Thyroid gland (tissue), 4 donors: Measurements from ENCODE around the gene FAM221B. TPM values are rescaled to one million over a fixed set of nuclear protein-coding genes. Genes with fewer than 3 reads are reported as not detected.

Experiments
- DNase-seq, 2 donors: peaks; one replicate each; pipeline ENCODE4 v3.0.0-alpha.2; 2019
- H3K27ac ChIP-seq, 3 donors: fragments of 200-600 bp; sonication (generic); 1 replicate in 2 of 3; 2 replicates in 1 of 3; pipeline ENCODE4 v1.5.1; 2016 to 2019; ENCODE audit warnings: mild to moderate bottlenecking in 1 of 3, moderate library complexity in 1 of 3
- H3K27me3 ChIP-seq: fragments of 200-600 bp; sonication (generic); one replicate; pipeline ENCODE4 v1.5.1; 2019
- H3K36me3 ChIP-seq, 2 donors: fragments of 200-600 bp; sonication (generic); one replicate each; pipeline ENCODE4 v1.5.1; 2016 to 2019
- H3K4me1 ChIP-seq, 2 donors: fragments of 200-600 bp; sonication (generic); one replicate each; pipeline ENCODE4 v1.5.1; 2017 to 2019
- H3K4me3 ChIP-seq, 3 donors: fragments of 200-600 bp; sonication (generic); replicated peaks in 1 of 3; 1 replicate in 2 of 3; 2 replicates in 1 of 3; pipeline ENCODE4 v1.5.1; 2016; ENCODE audit warnings: mild to moderate bottlenecking in 1 of 3
- H3K9me3 ChIP-seq: fragments of 200-600 bp; sonication (generic); one replicate; pipeline ENCODE4 v1.5.1; 2017
- CTCF ChIP-seq, 6 experiments: fragments of 200-600 bp in 3 of 6; fragments of 450-650 bp in 3 of 6; sonication (generic) in 3 of 6; IDR thresholded peaks; one replicate each; pipeline ENCODE4 v1.5.1; 2016 to 2019; ENCODE audit warnings: antibody characterized with exemption in 6 of 6, mild to moderate bottlenecking in 2 of 6, inconsistent platforms in 1 of 6, moderate library complexity in 1 of 6
- POLR2A ChIP-seq, 2 donors: fragments of 450-650 bp; IDR thresholded peaks; one replicate each; pipeline ENCODE4 v1.6.1; 2017; ENCODE audit warnings: antibody characterized with exemption in 2 of 2, mild to moderate bottlenecking in 2 of 2, moderate library complexity in 1 of 2
- WGBS, 2 donors: methylation state at CpG; one replicate each; pipeline ENCODE4 v1.1.5; 2017; 5-methylcytosine and 5-hydroxymethylcytosine counted together
- intact Hi-C: fragments of 100-400 bp; cut with DNase I; formaldehyde crosslinking; loops from one replicate; pipeline ENCODE4 v1.15.1; 2023
- total RNA-seq, 4 donors: library from RNA; depleted of rRNA; stranded (reverse); fragments of >200 nt; gene quantifications; one replicate each; pipeline ENCODE4 v1.2.3, GENCODE V29; 2016

Gene FAM221B
- total RNA-seq, 4 donors from 2014 or later: not detected

GRCh38 chr9:35774907-35775635 lies 53.5 kb downstream of the FAM221B start:
- Histone ChIP-seq H3K9me3 (no peaks in the 10 kb centered on the region), H3K27ac (peak overlapping the region in 1 of 3 donors; percentile 32), H3K27me3 (no peaks in the 10 kb centered on the region), H3K36me3 (no peaks in the 10 kb centered on the region), H3K4me1 (peaks cover 18% of the 10 kb centered on the region in 2 donors), H3K4me3 (no peak overlapping the region)
- intact Hi-C loops: no loop called here
- 68 to 73% methylated on average over 7 of the region's 7 CpGs for WGBS, 2 donors
- TF ChIP-seq CTCF (IDR thresholded peaks at IDR 0.05) (no peak), POLR2A (IDR thresholded peaks at IDR 0.05) (no peak)
- DNase-seq: no peak

GRCh38 chr9:35771943-35772342 lies 56.6 kb downstream of the FAM221B start:
- no peaks in the 10 kb centered on the region for H3K27me3 ChIP-seq
- H3K4me1 ChIP-seq: peaks cover 18% of the 10 kb centered on the region in 2 donors
- H3K4me3 ChIP-seq: no peak overlapping the region
- no peaks in the 10 kb centered on the region for H3K36me3 ChIP-seq
- no peak for DNase-seq
- intact Hi-C loops: no loop called here
- WGBS, 2 donors: 90 to 91% methylated on average over 3 of the region's 3 CpGs
- peak overlapping the region in 1 of 3 donors; percentile 3 for H3K27ac ChIP-seq
- no peak for TF ChIP-seq CTCF (IDR thresholded peaks at IDR 0.05)
- TF ChIP-seq POLR2A (IDR thresholded peaks at IDR 0.05): no peak
- H3K9me3 ChIP-seq: no peaks in the 10 kb centered on the region

GRCh38 chr9:35771534-35771933 lies 57.0 kb downstream of the FAM221B start:
- H3K27me3 ChIP-seq: no peaks in the 10 kb centered on the region
- TF ChIP-seq POLR2A (IDR thresholded peaks at IDR 0.05) (no peak), CTCF (IDR thresholded peaks at IDR 0.05) (no peak)
- H3K9me3 ChIP-seq: no peaks in the 10 kb centered on the region
- no peaks in the 10 kb centered on the region for H3K36me3 ChIP-seq
- intact Hi-C loops: no loop called here
- WGBS, 2 donors: 41 to 48% methylated on average over 1 of the region's 1 CpG
- no peak for DNase-seq
- no peak overlapping the region for H3K4me3 ChIP-seq
- H3K4me1 ChIP-seq: peaks cover 18% of the 10 kb centered on the region in 2 donors
- H3K27ac ChIP-seq: peak overlapping the region in 2 of 3 donors; percentile 3 to 27

- Histone ChIP-seq H3K27ac (peak overlapping the region in 2 of 3 donors; percentile 3 to 27), H3K36me3 (no peaks in the 10 kb centered on the region), H3K9me3 (no peaks in the 10 kb centered on the region), H3K4me3 (no peak overlapping the region), H3K4me1 (peaks cover 18% of the 10 kb centered on the region in 2 donors), H3K27me3 (no peaks in the 10 kb centered on the region)
- TF ChIP-seq POLR2A (IDR thresholded peaks at IDR 0.05) (no peak), CTCF (IDR thresholded peaks at IDR 0.05) (no peak)
- intact Hi-C loops: no loop called here
- WGBS, 2 donors: 17 to 28% methylated on average over 4 of the region's 4 CpGs
- DNase-seq: peak in 1 of 2 donors; percentile 20
Observed at GRCh38 chr9:35771075-35771433, 57.5 kb downstream of the FAM221B start.

GRCh38 chr9:35769763-35770162 lies 58.8 kb downstream of the FAM221B start:
- Histone ChIP-seq H3K27me3 (no peaks in the 10 kb centered on the region), H3K4me1 (peaks cover 18% of the 10 kb centered on the region in 2 donors), H3K27ac (no peak overlapping the region), H3K9me3 (no peaks in the 10 kb centered on the region), H3K36me3 (no peaks in the 10 kb centered on the region), H3K4me3 (no peak overlapping the region)
- 96 to 97% methylated on average over 1 of the region's 1 CpG for WGBS, 2 donors
- no peak for TF ChIP-seq POLR2A (IDR thresholded peaks at IDR 0.05)
- no peak for TF ChIP-seq CTCF (IDR thresholded peaks at IDR 0.05)
- DNase-seq: no peak
- intact Hi-C loops: no loop called here
